ENCODE measurements around the gene SCFD2. TPM values are rescaled to one million over a fixed set of nuclear protein-coding genes. Genes with fewer than 3 reads are reported as not detected.

SCFD2 gene
- total and polyA plus RNA-seq, 12 donors = 2.9 to 15.0 (median 9.7) TPM

- Histone ChIP-seq H3K9me3 (peaks cover 0 to 4% (median 0%) of the 10 kb centered on the region in 11 donors), H3K4me1 (no peaks in the 10 kb centered on the region), H3K27me3 (no peaks in the 10 kb centered on the region), H3K4me3 (no peak overlapping the region), H3K36me3 (no peaks in the 10 kb centered on the region), H3K27ac (no peak overlapping the region)
- DNase-seq (no peak), ATAC-seq (no peak)
- TF ChIP-seq CTCF (IDR thresholded peaks at IDR 0.05) = no peak
- intact Hi-C loops (cut with DNase I) = no loop called here
- WGBS, 2 donors = 74 to 79% methylated on average over 2 of the region's 2 CpGs
Measured at GRCh38 chr4:52889778-52890520, 475.9 kb downstream of the SCFD2 start.

- Histone ChIP-seq H3K9me3 (peaks cover 0 to 4% (median 0%) of the 10 kb centered on the region in 11 donors), H3K4me1 (no peaks in the 10 kb centered on the region), H3K4me3 (no peak overlapping the region), H3K27me3 (no peaks in the 10 kb centered on the region), H3K36me3 (no peaks in the 10 kb centered on the region), H3K27ac (no peak overlapping the region)
- ATAC-seq = no peak
- intact Hi-C loops (cut with DNase I) = no loop called here
- no peak for DNase-seq
- WGBS, 2 donors = 92 to 97% methylated on average over 2 of the region's 2 CpGs
- TF ChIP-seq CTCF (IDR thresholded peaks at IDR 0.05) = no peak
Measured at GRCh38 chr4:52889354-52889753, 476.5 kb downstream of the SCFD2 start.

DNA sequence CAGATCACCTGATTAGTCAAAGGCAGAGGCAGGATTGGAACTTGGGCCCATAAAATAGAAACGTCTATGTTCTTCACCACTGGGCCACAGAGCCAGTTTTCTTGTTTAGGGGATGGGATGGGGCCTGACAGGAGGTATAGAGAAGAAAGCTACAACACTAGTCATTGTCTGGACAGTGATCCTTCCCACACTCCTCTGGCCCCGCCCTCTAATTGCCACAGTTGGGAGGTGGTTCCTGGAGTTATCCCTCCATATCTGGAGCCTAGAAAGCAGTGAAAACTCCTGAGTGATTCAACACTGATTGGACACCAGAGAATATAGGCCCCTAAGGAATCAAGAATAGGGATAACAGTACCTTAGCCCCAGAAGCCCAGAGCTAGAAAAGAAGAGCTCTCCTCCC lies 480.9 kb downstream of the SCFD2 start:
- Histone ChIP-seq H3K27me3 (no peaks in the 10 kb centered on the region), H3K9me3 (peaks cover 0 to 4% (median 0%) of the 10 kb centered on the region in 11 donors), H3K4me1 (no peaks in the 10 kb centered on the region), H3K27ac (no peak overlapping the region), H3K4me3 (no peak overlapping the region), H3K36me3 (peaks cover 0 to 7% (median 0%) of the 10 kb centered on the region in 9 donors)
- ATAC-seq (no peak), DNase-seq (no peak)
- 92 to 93% methylated on average over 2 of the region's 2 CpGs for WGBS, 2 donors
- no peak for TF ChIP-seq CTCF (IDR thresholded peaks at IDR 0.05)
- intact Hi-C loops (cut with DNase I) = no loop called here

- ATAC-seq = no peak
- H3K27ac ChIP-seq = no peak overlapping the region
- H3K27me3 ChIP-seq = no peaks in the 10 kb centered on the region
- 94 to 96% methylated on average over 4 of the region's 4 CpGs for WGBS, 2 donors
- no peaks in the 10 kb centered on the region for H3K4me1 ChIP-seq
- no peak for DNase-seq
- no peak overlapping the region for H3K4me3 ChIP-seq
- intact Hi-C loops (cut with DNase I) = no loop called here
- TF ChIP-seq CTCF (IDR thresholded peaks at IDR 0.05) = no peak
- peaks cover 0 to 7% (median 0%) of the 10 kb centered on the region in 9 donors for H3K36me3 ChIP-seq
- peaks cover 0 to 4% (median 0%) of the 10 kb centered on the region in 11 donors for H3K9me3 ChIP-seq
Measured at GRCh38 chr4:52883707-52884669, 481.9 kb downstream of the SCFD2 start.

Measured in heart right ventricle (tissue), 16 donors.